NCI-H446 treated with DMSO at 0.1 percent for 48 hours (cell line): ENCODE measurements around the gene NFKBIB.
"Not testable (repeated sequence)": the region's sequence is repeated elsewhere in the genome, so short reads cannot be mapped to it uniquely, and the experiment has no call there.

ENCODE experiments used
- DNase-seq: peaks from one replicate; lab custom pipeline; 2025; lab: John Stamatoyannopoulos, UW

The NFKBIB gene

DNA sequence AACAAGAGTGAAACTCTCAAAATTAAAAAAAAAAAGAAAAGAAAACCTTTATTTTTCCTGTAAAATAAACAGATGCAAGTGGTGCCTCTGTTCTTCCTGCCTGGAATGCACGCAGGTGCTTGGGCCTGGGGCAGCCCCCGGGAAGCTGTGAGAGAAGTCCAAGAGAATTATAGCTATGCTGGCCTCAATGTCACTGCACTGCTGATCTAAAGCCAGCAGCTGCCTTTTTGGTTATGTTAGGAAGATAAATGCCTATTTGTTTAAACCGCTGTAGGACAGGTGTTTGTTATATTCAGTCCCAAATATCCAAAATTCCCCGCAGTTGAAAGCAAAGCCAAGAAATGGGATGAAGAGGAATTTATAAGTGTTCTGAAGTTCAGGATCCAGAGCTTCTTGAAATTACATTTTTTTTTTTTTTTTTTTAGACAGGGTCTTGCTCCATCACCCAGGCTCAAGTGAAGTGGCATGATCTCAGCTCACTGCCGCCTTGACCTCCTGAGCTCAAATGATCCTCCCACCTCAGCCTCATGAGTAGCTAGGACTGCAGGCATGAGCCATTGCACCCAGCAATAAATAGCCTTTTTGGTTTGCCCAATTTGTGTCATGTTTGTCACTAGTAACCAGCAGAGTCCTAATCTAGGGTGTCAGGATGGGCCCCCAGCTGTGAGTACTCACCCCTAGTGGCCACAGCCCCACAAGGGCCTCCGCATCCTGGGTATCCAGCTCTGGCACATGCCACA, 23.9 kb upstream of the NFKBIB start:
- DNase-seq, result no peak

DNA sequence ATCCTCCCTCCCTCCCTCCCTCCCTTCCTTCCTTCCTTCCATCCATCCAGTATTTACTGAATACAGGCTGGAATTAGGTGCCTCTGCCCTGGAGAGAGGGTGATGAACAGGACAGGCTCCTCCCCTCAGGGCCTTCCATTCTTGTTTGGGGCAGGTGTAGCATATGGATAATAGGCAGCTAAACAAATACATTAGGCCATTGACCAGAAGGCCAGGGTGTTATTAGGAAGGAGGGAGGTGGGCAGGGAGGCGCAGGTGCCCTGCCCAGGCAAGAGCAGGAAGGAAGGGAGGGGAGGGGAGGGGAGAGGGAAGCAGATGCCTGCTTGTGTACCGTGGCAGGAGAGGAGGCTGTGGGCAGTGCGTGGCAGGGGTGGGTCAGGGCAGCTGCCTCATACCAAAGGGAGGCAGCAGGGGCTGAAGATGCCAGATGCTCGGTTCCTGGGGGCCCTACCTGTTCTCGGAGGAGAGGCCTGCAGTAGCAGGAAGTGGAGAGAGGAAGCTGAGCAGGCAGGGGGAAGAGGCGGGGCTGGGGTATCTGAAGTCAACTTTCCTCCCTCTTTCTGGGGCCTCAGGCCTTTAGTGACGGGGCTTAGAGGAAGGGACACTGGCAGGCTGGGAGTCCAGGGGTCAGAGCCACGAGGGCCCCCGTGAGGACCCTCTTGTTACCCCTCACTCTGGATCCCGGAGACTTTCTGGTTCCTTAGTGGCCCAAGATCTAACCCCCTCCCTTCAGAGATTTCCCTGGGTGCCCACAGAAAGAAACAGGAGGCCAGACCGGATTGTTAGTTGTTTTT, 21.8 kb upstream of the NFKBIB start, which contains the start of gene RINL:
Gene RINL, minus strand, starts transcription at position 495 of the 794 bp plus-strand sequence. CDS start 1,533 bp downstream, outside the sequence.
- no peak for DNase-seq

DNA sequence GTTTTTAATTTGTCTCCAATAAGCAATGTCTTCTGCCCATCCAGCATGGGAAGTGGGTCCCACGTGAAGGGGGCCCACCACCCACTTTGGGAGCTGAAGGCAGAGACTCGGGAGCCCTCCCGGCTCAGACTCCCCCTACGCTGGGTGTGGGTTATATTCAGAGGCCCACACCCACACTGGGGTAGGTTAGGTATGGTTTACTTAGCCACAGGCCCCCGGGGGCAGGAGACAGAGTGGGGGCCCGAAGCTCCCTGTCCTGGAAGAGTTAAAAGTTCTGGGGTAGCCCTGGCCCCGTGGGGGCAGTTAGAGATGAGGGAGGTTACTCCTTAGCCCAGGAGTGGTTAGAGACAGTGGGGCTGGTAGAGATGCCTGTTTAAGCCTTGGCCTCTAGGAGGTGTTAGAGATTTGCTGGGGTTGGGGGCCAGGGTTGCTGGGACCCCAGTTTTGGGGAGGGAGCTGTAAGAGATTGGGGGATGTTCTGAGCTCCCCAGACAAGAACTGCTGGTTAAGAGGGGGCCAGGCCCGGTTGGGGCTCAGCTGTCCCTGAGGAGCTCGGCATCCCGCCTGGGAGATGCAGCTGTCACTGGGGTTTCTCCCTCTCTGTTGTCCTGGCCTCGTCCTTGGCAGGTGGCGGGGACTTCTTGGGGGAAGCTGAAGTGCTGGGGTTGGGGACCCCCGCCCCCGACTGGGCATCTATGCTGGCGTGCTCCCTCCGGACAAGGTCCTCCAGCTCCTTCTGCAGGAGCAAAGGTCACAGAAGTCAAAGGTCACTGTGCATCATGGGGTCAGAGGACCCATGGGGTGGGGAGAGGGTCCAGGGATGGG, 21.0 kb upstream of the NFKBIB start:
- DNase-seq, result no peak

DNA sequence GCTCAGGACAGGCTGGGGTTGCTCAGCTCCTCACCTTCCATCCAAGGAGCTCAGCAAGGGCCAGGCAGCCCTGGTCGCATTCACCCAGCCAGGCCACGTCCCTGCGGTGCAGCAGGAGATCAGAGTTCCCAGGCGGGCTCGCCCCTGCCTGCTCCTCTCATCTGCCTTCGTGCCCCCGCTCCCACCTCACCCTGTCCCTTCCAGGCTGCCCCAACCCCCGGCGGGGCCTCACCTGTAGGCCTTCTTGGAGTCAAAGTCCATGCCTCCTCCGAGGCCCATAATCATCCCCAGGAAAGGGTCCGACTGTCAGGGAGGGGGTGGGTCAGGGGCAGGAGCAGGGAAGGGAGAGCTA, 20.4 kb upstream of the NFKBIB start:
- no peak for DNase-seq

DNA sequence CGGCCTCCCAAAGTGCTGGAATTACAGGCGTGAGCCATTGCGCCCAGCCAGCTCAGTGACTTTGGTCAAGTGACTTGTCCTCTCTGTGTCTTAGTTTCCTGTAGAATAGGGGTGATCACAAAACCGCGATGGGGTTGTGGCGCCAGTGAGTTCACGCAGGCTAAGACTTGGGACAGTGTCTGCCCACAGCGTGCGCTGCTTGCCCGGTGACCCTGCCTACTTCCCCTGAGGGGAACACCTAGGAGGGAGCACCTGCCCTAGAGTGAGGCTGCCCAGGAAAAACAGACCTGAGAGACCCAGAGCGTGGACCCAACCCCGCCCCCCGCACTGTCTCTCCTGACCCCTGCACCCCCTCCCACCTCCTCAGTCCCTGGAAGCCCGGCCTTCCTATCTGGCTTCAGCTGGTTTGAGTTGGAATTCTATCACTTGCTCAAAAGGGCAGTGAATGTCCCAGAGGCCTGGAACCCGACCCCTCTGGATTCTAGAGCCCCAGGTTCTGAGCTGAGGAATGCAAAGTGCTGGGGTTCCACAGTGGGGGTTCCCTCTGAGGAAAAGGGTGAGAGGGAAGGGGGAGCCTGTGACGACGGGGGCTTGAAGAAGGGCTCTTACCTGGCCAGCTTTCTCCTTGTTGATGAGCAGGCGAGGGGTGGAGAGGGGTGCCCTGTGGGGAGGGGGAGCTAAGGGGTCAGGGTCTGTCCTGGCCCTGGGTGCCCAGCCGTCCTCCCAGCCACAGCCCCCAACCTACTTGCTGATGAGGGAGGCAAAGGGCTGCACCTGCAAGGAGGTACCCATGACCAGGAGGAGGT, 19.5 kb upstream of the NFKBIB start:
- no peak for DNase-seq

DNA sequence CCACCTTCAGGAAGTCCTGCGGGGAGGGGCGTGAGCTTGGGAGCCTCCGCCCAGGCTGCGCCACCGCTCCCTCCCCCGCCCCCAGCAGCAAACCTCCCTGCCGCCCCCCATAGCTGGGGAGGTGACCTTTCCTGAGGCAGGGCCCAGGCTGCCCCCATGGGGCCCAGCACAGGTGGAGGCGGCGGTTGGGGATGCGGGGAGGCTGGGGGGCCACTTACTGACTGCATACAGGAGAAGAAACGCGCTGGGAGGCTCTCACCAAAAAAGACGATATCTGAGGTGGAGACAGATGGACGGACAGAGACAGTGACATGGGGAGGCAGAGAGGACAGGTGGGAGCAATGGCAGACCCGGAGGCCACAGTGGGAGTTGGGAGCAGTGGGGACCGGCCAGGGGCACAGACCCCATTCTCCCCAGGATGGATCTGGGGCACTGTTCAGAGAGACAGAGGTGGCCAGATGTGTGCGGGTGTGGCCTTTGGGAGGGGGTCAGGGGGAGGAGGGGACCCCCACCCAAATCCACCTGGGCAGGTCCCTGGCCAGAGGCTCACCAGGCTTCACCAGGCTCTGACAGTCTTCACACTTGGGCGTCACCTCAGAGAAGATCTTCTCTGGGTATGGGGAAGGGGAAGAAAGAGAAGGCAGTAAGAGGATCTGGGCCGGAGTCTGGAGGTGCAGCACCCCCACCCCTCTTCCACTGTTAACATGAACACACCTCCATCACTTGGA, 18.7 kb upstream of the NFKBIB start:
- DNase-seq, result no peak

DNA sequence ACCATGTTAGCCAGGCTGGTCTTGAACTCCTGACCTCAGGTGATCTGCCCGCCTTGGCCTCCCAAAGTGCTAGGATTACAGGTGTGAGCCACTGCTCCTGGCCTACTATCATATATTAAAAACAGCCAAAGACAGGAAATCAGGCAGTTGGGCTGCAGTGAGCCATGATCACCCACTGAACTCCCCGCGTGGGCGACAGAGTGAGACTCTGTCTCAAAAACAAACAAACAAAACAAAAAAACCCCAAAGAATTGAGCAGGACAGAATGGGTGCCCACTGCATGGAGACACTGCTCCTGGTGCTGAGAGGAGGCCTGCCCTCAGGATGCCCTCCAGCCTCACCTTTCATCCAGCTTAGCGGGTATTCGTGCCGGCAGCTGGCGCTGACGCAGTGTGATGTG, 16.5 kb upstream of the NFKBIB start:
- no peak for DNase-seq

DNA sequence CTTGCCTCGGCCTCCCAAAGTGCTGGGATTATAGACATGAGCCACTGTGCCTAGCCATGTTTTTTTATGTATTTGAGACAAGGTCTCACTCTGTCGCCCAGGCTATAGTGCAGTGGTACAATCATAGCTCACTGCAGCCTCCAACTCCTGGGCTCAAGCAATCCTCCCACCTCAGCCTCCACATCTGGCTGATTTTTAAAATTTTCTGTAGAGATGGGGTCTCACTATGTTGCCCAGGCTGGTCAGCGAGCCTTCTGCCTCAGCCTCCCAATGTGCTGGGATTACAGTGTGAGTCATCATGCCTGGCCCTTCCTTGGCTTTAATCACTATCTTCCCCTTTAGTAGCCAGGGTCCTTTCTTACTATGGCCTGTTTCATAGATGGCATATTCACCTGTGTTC, 15.1 kb upstream of the NFKBIB start:
- DNase-seq, result not testable (repeated sequence)

DNA sequence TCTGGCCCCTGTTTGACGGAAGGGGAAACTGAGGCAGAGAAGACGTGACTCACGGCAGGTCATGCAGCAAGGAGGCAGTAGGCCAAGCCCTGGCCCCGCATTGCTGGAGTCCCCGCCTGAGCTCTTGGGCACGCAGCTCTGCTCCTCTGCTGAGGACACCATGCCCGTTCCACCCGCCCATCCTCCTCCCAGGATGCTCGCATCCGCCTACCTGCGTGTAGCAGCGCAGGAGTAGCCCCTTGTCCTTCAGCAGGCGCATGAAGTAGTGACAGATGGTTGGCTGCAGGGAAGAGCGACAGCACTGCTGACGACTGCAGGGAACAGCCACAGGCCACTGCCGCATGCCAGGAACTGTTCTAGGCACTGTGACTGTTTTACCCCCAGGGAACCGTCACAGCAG, 10.9 kb upstream of the NFKBIB start:
- no peak for DNase-seq

DNA sequence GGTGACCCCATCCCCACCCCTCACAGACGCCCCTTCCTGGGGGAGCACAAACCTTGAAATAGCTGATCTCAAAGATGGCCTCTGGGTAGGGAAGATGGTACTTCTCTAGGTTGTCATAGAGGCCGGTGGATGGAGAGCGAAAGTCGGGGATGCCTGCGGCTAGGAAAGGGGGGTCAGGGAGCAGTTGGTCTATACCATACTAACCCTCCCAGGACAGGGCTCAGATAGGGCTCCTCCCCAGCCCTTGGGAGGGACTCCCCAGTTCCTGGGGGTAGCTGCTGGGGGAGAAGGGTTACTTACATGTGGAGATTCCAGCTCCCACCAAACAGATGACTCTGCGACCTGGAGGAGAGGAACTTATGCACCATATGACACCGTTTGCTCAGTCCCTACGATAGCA, 10.0 kb upstream of the NFKBIB start:
- no peak for DNase-seq

DNA sequence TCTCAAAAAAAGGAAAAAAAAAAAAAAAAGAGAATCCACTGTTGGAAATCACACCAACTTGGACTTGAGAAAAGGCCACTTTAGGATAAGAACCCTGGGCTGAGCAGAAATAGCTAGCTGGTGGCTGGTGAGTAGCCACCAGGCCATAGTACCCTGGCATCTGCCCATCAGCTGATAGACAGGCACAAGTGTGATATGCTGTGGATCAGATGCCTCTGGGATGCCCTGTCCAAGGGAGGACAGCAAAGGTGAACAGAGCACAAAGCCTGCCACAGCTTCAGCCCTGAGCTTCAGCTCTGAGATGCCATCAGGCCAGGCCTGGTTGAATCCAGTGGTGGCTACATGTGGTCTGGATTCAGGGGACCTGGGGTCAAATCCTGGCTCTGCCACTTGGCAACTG, 9.1 kb upstream of the NFKBIB start:
- no peak for DNase-seq

DNA sequence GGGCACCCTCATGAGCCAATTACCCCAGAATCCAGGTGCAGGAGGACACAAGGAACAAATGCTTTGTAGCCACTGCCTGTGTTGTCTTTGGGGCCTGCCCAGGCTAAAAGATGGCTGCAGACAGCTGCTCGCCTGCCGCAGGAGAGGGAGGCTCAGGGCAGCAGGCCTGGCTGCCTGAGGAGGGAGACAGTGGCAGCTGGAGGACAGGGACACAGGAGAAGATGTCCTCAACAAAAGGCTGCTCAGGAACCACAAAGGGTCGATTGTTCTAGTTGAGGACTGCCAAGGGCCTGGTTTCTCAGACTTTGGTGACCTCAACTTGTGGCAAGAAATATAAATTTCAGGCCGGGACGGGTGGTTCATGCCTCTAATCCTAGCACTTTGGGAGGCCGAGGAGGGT, 8.0 kb upstream of the NFKBIB start:
- no peak for DNase-seq

DNA sequence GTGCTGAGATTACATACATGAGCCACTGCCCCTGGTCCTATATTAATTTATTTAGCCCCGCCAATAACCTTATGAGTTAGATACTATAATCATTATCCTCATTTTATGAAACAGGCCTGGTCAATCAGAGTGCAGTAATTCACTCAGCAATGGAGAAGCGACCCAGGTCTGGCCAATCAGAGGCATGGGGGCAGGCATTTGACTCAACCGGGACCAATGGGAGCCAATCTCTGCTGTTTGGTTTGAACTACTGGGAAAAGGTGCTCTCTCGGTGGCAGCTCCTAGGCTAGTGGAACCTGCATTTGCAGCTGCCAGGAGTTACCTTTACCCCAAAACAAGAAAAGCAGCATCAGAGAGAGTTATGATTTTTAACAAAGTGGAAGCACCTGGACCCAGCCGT, 6.9 kb upstream of the NFKBIB start:
- DNase-seq, result no peak

DNA sequence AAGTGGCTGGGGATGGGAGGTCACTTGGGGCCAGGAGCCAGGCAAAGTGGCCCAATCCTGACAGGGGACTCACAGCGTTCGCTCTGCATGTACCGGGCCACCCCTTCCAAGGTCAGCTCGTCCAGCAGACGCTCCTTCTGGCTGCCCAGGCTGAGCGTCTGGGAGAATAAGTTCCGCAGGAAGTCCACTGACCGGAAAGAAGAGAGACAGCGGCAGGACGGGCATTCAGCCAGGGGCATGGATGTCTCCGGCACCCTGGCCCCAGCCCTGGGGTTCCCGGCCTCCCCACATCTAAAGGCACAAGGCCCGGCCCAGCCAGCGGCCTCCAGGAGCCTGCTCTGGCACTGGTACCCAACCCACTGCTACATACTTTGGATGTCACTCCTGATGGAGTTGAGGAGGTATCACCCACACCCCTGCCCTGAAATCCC, 6.4 kb upstream of the NFKBIB start:
- no peak for DNase-seq

DNA sequence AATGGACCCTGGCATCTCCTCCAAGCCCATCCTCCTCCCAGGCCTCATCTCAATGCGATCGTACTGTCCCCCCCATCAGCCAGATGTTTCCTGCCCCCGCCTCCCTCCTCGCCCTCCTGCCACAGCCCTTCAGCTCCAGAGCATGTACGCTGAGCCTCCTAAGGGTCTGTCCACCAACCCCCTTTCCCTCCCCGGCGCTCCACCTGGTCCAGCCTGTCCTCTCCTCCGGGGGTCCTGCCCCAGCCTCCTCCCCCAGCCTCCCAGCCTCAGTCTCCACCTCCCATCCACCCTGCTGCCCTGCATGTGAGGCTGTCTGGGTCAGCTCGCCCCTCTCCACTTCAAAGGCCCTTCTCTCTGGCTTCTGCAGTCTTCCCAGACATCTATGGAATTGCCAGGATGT, 4.8 kb upstream of the NFKBIB start:
- DNase-seq, result no peak

DNA sequence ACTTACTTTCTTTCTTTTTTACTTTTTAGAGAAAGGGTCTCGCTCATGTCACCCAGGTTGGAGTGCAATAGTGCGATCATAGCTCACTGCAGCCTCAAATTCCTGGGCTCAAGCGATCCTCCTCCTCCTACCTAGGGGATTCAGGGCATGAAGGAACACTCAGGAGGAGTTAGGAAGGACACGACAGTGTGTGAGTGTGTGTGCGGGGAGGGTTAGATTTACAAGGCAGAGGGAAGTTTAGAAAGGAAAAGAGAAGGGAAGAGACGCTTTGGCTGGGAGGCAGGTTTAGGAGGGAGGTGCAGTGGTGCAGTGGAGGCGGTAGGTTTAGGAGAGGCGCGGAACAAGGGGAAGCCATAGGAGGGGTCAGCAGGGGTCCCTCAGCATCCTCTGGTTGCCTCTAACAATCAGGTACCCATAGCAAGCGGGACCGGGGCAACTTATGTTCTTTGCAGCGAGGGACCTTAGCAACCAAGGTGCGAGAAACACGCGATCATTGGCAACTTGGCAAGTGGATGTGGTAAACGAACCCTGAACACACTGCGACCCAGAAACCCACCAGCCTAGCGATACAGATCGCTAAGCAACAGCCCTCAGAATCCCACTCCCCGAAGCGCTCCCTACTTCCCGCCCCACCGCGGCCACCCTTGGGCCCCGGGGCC, 852 bp upstream of the NFKBIB start:
- no peak for DNase-seq

DNA sequence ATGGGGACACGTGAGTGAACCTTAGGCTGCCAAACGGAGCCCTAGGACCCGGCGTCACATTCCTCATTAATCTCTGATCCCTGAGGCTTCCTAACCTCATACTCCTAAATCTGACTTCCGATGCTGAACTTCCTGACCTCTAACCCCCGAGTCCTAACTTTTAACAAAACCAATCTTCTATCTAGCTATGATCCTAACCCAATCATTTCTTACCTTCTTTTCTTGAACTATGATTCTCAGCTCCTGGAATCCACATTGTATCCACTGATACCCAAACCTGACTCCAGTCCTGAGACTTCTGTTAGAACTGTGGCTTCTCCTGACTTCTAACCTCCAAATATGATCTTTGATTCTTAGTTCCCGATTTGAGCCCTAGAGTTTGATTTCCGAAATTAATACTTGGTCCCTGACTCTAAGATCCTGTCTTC, 447 bp downstream of the NFKBIB start:
- no peak for DNase-seq

DNA sequence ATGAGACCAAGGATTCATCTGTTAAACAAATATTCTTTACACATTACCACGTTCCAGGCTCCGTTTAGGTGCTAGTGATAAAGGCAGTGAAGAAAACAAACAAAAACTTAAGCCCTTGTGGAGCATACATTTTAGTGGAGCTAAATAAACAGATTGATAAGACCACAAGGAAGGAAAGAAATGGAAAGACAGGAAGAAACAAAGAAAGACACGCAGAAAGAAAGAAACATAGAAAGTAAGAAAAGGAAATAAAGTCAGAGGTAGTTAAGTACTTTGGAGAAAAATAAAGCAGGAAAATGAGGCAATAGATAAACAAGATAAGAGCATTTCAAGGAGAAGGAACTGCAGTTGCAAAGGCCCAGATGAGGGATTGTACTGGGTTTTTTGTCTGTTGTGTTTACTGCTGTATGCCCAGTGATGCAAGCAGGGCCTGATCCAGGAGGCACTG, 998 bp downstream of the NFKBIB start:
- DNase-seq, result no peak

DNA sequence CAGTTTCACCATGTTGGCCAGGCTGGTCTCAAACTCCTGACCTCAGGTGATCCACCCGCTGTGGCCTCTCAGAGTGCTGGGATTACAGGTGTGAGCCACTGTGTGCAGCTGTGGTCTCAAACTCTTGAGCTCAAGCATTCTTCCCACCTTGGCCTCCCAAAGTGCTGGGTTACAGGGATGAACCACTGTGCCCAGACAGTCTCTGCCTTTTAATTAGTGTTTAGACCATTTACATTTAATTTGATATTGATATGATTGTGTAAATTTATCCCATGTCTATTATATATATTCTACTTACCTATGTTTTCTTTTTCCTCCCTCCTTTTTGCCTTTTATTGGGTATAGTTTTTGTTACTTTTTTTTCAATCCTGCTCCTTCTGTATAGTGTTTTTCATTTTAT, 1.9 kb downstream of the NFKBIB start:
- no peak for DNase-seq
